ENCODE measurements around the gene ETV6.

The ETV6 gene

DNA sequence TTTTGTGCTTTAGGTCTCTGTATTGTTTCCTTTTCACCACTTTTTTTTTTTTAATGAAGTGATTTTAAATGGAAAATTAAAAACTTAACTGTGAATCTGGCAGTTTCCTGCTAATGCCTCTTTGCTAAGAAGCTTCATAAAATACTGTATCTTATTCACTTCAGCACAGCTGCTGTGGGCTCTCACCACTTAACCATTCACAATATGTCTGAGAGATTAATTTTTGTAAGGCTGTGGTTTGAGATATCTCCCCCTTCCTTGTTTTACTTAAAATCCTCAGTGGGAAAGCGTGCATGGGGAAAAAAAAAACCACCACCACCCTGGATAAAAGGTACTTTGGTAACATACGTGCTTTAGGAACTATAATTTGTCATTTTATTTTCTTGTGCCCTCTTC is 115.9 kb downstream of the ETV6 start:
- Histone ChIP-seq H3K4me1 (ENCODE audit: control insufficient read depth, insufficient read depth, low read length, poor library complexity, severe bottlenecking) (peaks cover 29% of the 10 kb centered on the region), H3K4me3 (ENCODE audit: extremely low read depth, insufficient read depth, low read length, poor library complexity, severe bottlenecking) (no peak overlapping the region), H3K27ac (ENCODE audit: low read depth, low read length, severe bottlenecking) (peak overlapping the region; percentile 77), H3K36me3 (ENCODE audit: control insufficient read depth, insufficient read depth, low read length) (peaks cover 16% of the 10 kb centered on the region), H3K9me3 (ENCODE audit: control insufficient read depth, low read length) (no peaks in the 10 kb centered on the region)
- no CpG with 5 or more reads among the region's 2 CpGs for WGBS, 2 experiments (ENCODE audit: insufficient coverage in 2 of 2)

DNA sequence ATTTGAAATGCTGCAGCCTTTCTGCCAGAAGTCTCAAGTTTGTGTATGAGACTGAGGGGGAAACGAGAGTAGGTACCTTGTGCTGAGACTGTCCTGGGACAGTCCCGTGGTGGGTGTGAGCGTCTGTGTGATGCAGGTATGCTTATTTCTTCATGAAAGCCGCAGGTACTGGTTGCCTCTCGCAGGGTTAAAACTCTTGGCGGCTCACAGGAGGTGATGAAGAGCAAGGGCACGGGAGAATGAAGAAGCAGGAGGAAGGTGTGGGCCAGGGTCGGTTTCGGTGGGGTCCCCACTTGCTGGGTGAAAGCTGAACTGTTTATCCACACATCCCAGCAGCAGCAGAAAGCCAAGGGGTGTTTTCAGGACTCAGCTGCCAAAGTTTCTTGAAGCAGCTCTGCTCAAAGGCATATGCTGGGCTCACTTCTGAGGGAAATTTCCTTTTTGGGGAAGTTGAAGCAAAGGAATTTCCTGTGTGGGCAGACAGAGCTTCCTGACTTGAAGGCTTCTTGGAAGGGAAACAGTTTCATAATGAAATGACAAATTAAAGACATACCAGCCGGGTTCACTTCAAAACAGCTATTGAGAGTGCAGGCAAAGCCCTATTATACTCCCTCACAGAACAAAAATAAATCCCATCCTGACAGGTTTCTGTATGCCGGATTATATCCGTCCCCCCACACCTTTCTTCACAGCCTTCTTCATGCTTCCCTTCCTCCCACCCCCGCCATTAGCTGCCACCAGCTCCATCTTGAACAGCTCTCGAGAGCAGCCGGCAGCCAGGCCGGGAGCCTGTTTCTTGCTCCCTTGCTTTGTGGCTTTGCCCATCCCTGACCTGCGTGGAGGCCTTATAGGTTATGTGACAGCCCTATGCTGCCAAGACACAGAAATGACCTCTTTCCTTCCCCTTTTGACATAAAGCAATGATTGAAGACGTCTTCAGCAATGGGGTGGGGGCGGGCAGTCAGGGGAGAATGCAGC is 116.6 kb downstream of the ETV6 start:
- Histone ChIP-seq H3K36me3 (ENCODE audit: control insufficient read depth, insufficient read depth, low read length) (peaks cover 10% of the 10 kb centered on the region), H3K4me1 (ENCODE audit: control insufficient read depth, insufficient read depth, low read length, poor library complexity, severe bottlenecking) (peaks cover 29% of the 10 kb centered on the region), H3K9me3 (ENCODE audit: control insufficient read depth, low read length) (no peaks in the 10 kb centered on the region), H3K27ac (ENCODE audit: low read depth, low read length, severe bottlenecking) (peak overlapping the region; percentile 77), H3K4me3 (ENCODE audit: extremely low read depth, insufficient read depth, low read length, poor library complexity, severe bottlenecking) (no peak overlapping the region)
- 75 to 76% methylated on average over 12 to 15 of the region's 19 CpGs for WGBS, 2 experiments (ENCODE audit: insufficient coverage in 2 of 2)

DNA sequence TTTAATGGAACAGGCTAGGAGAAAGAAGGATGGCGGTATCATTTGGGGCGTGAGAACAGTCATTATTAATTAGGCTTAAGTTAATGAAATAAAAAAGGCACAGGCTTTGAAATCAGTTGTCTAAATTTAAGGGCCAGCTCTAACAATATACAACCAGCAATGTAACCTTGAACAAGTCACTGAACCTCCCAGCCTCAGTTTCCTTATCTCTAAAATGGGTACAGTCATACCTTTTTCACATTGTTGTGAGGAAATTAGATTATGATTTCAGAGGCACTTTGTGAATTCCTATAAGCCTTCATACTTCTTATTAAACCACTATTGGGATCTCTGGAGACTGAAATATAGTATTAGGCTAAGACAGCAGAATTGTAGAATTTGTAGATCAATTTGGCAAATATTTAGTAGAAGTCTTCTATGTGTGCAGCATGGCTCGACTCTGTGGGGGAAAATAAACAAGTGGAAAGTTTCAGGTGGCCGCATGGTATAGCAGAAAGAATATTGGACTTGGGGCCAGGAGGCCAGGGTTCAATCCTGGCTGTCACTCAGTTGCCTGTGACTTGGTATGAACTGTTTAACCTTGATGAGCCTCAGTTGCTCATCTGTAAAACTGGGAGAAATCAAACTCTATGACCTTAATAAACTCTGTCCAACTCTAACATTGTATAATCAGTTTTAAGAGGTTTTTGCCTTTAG is 117.7 kb downstream of the ETV6 start:
- Histone ChIP-seq H3K9me3 (ENCODE audit: control insufficient read depth, low read length) (no peaks in the 10 kb centered on the region), H3K4me1 (ENCODE audit: control insufficient read depth, insufficient read depth, low read length, poor library complexity, severe bottlenecking) (peaks cover 29% of the 10 kb centered on the region)

DNA sequence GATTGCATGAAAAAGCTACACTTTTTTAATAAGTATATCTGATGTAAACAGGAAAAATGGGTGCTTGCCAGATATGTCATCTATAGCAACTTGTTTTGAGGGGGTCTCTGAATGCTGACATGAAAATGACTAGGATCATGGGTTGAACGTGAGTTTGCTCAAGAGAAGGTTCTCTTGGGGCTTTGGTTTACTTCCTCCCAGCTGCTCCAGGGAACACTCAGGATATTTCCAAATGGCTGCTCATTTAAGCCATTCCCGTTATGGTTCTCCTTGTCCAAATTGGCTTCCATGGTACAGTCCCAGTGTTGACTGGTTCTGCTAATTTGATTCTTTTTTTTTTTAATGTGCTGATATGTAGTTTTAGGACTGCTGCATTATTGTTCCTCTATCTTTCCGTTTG is 118.3 kb downstream of the ETV6 start:
- Histone ChIP-seq H3K4me1 (ENCODE audit: control insufficient read depth, insufficient read depth, low read length, poor library complexity, severe bottlenecking) (peaks cover 29% of the 10 kb centered on the region), H3K27ac (ENCODE audit: low read depth, low read length, severe bottlenecking) (no peak overlapping the region), H3K36me3 (ENCODE audit: control insufficient read depth, insufficient read depth, low read length) (peaks cover 6% of the 10 kb centered on the region), H3K9me3 (ENCODE audit: control insufficient read depth, low read length) (no peaks in the 10 kb centered on the region), H3K4me3 (ENCODE audit: extremely low read depth, insufficient read depth, low read length, poor library complexity, severe bottlenecking) (no peak overlapping the region)
- 100% methylated on average over 1 to 3 of the region's 3 CpGs for WGBS, 2 experiments (ENCODE audit: insufficient coverage in 2 of 2)

More for the DNA sequence above, 117.7 kb downstream of the ETV6 start:
- Histone ChIP-seq H3K36me3 (ENCODE audit: control insufficient read depth, insufficient read depth, low read length) (peaks cover 6% of the 10 kb centered on the region), H3K27ac (ENCODE audit: low read depth, low read length, severe bottlenecking) (no peak overlapping the region), H3K4me3 (ENCODE audit: extremely low read depth, insufficient read depth, low read length, poor library complexity, severe bottlenecking) (no peak overlapping the region)
- 76 to 100% methylated on average over 2 of the region's 4 CpGs for WGBS, 2 experiments (ENCODE audit: insufficient coverage in 2 of 2)

DNA sequence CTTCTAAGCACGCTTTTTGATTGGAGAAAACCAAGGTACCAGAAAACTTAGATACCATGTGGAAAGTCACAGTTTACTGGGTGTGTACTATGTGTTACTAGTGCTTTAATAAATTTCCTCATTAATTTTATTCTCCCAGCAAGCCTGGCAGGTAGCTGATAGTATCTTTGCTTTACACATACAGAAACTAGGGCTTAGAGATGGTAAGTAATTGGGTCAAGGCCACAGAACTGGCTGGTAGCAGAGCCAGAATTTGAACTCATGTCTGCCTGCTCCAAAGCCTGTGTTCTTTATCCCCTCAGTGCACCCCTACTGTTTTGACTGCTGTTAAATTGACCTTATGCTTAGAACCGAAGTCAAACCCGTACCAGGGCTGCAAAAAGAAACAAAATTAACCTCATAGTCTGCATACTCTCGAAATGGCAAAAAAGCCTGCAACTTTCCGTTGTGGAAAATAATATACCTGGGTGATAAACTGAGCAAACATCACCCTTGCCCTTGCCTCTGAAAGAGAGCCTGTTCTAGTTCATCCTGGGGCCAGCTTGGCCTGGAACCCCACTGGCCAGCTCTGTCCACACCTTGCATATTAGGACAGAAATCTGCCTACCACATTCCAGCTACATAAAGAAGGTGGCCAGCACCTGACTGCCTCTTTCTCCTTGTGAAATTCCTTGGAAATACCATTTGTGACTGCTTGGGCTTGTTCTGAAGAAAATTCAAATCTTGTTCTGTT is 118.9 kb downstream of the ETV6 start:
- Histone ChIP-seq H3K36me3 (ENCODE audit: control insufficient read depth, insufficient read depth, low read length) (peaks cover 6% of the 10 kb centered on the region), H3K27ac (ENCODE audit: low read depth, low read length, severe bottlenecking) (no peak overlapping the region), H3K4me1 (ENCODE audit: control insufficient read depth, insufficient read depth, low read length, poor library complexity, severe bottlenecking) (peaks cover 25% of the 10 kb centered on the region), H3K9me3 (ENCODE audit: control insufficient read depth, low read length) (no peaks in the 10 kb centered on the region), H3K4me3 (ENCODE audit: extremely low read depth, insufficient read depth, low read length, poor library complexity, severe bottlenecking) (no peak overlapping the region)
- WGBS, 2 experiments (ENCODE audit: insufficient coverage in 2 of 2), result 79 to 100% methylated on average over 2 to 3 of the region's 5 CpGs

DNA sequence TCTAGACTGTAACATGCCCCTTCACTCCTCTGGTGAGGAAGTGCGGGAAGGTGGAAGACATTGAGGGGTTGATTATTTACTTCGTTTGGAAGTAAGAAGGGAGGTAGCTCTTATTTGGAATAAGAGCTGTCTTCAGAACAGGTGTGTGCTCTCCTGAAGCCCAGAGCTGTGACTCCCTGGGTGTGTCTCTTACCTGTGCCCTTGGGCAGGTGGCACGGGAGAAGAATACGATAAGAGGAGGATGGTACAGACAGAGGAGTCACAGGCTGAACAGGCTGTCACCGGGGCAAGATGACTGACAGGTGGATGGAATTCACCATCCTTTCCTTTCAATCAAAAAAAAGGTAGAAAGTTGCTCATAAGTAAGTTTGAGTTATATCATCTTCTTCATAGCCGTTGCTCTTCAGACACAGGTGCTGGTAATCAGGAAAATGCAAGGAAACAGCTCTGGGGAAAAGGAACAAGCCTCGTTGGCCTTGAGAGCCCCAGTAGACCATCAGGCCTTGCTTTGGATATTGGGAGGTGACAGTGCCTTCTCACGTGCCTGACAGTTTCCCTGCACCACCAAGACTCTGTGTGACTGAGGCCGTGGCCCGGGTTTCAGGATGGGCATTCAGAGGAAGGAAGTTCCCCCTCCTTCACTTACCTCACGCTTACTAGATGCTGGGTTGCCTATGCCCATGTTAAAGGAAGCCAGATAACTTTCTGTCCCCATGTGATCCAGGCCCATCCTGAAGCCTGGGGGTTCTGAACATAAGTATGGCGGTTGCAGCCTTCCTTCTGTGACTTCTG is 120.4 kb downstream of the ETV6 start:
- no peak overlapping the region for H3K4me3 ChIP-seq (ENCODE audit: extremely low read depth, insufficient read depth, low read length, poor library complexity, severe bottlenecking)
- no peak overlapping the region for H3K27ac ChIP-seq (ENCODE audit: low read depth, low read length, severe bottlenecking)
- peaks cover 19% of the 10 kb centered on the region for H3K4me1 ChIP-seq (ENCODE audit: control insufficient read depth, insufficient read depth, low read length, poor library complexity, severe bottlenecking)
- peaks cover 18% of the 10 kb centered on the region for H3K36me3 ChIP-seq (ENCODE audit: control insufficient read depth, insufficient read depth, low read length)
- H3K9me3 ChIP-seq (ENCODE audit: control insufficient read depth, low read length), result no peaks in the 10 kb centered on the region
- WGBS, 2 experiments (ENCODE audit: insufficient coverage in 2 of 2), result 95 to 96% methylated on average over 9 to 10 of the region's 12 CpGs

DNA sequence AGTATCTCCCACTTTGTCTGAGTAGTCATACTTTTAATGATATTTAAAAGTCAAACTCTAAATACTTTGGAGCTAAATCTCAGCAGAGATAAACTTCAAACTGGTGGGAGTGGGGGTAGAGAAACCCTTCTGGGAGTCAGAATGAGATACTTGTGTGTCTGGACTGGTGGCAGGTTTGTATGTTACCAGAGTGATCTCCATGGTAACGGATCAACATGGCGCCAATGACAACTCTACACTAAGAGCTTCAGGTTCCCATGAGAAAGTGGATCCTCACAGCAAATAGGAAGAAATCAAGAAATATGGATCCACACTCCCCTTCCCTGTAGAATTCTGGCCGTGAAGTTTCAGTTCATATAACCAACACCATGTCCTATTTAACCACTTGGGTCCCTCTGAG is 121.9 kb downstream of the ETV6 start:
- Histone ChIP-seq H3K4me1 (ENCODE audit: control insufficient read depth, insufficient read depth, low read length, poor library complexity, severe bottlenecking) (peaks cover 5% of the 10 kb centered on the region), H3K9me3 (ENCODE audit: control insufficient read depth, low read length) (no peaks in the 10 kb centered on the region), H3K4me3 (ENCODE audit: extremely low read depth, insufficient read depth, low read length, poor library complexity, severe bottlenecking) (no peak overlapping the region), H3K36me3 (ENCODE audit: control insufficient read depth, insufficient read depth, low read length) (peaks cover 23% of the 10 kb centered on the region), H3K27ac (ENCODE audit: low read depth, low read length, severe bottlenecking) (no peak overlapping the region)
- 89 to 93% methylated on average over 1 to 3 of the region's 3 CpGs for WGBS, 2 experiments (ENCODE audit: insufficient coverage in 2 of 2)

DNA sequence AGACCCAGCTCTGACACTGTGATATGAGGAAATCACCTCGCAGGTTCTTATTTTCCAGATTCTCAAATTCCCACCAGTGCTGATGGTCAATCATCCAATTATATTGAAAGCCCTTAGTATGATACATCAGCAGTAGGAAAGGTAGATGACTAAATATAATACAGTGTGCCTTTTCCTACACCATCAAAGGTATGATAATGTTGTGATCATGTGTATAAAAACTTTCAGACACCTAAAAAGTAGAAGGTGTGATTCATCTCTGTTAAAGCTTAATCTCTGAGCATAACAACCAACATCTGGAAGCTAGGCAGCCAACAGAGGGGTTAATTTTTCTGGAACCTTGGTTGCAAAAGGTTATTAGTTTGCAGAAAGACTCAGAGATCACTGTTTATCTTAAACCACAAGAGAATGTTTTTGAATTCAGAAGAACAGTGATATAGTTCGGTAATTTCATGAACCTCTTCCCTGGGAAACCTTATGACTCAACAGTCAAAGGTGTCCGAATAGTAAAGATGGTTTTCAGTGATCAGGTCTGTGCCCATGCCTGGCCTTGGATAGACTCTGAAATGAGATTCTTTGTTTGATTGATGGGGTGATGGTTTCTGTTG is 122.5 kb downstream of the ETV6 start:
- WGBS, 2 experiments (ENCODE audit: insufficient coverage in 2 of 2), result 100% methylated on average over 2 of the region's 3 CpGs; no CpG with 5 or more reads in 1 of the 2 experiments
- no peaks in the 10 kb centered on the region for H3K4me1 ChIP-seq (ENCODE audit: control insufficient read depth, insufficient read depth, low read length, poor library complexity, severe bottlenecking)
- no peak overlapping the region for H3K4me3 ChIP-seq (ENCODE audit: extremely low read depth, insufficient read depth, low read length, poor library complexity, severe bottlenecking)
- peaks cover 23% of the 10 kb centered on the region for H3K36me3 ChIP-seq (ENCODE audit: control insufficient read depth, insufficient read depth, low read length)
- no peaks in the 10 kb centered on the region for H3K9me3 ChIP-seq (ENCODE audit: control insufficient read depth, low read length)
- no peak overlapping the region for H3K27ac ChIP-seq (ENCODE audit: low read depth, low read length, severe bottlenecking)

DNA sequence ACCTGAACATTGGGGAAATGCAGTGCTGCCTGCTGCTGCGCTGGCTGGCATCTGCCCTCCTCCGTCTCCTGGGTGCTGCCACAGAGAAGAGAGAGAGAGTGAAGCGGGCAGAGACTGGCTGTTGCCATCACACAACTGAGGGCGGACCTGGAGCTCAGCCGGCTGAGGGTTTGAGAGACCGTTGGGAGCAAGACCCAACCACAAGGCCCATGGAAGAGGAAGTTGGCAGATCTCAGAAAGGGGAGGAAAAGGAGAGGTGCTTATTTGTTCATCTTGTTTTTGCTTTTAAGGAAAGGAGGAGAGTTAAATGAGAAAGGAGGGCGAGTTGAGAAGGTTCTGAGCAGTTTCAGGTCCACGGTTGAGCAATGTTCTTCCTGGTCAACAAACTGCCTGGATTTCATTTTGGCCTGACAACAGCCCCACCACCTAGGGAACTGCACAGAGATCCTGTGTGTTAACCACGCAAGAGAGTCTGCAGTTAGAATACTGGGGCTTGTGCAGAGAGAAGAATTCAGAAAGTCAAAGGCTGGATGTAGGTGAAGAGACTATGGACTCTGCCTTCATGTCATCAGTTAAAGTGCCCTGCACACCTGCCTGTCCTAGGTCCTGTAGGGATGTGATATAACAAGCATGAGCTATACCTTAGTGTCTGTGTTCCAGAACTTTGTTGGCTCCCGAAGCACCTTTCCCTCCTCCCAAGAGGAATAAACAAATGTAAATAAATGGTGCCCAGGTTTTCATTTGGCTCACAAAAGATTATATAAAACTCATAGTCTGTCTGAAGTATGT is 124.6 kb downstream of the ETV6 start:
- Histone ChIP-seq H3K4me3 (ENCODE audit: extremely low read depth, insufficient read depth, low read length, poor library complexity, severe bottlenecking) (no peak overlapping the region), H3K27ac (ENCODE audit: low read depth, low read length, severe bottlenecking) (no peak overlapping the region), H3K4me1 (ENCODE audit: control insufficient read depth, insufficient read depth, low read length, poor library complexity, severe bottlenecking) (peaks cover 3% of the 10 kb centered on the region), H3K36me3 (ENCODE audit: control insufficient read depth, insufficient read depth, low read length) (peaks cover 23% of the 10 kb centered on the region), H3K9me3 (ENCODE audit: control insufficient read depth, low read length) (no peaks in the 10 kb centered on the region)
- WGBS, 2 experiments (ENCODE audit: insufficient coverage in 2 of 2), result 97% methylated on average over 6 to 9 of the region's 10 CpGs

Data from mesodermal cell (in vitro differentiated cells).